HEK293T (cell line): ENCODE results near the gene TARDBP.

Experiments
- CTCF ChIA-PET: fragments of 350-600 bp; formaldehyde crosslinking; extraction: SDS; loops from one replicate; lab custom pipeline; 2021; ENCODE audit warnings: antibody characterized with exemption, inconsistent platforms; lab: Yijun Ruan, JAX
- POLR2A ChIA-PET: fragments of 350-600 bp; formaldehyde crosslinking; extraction: SDS; loops from one replicate; lab custom pipeline; 2020; ENCODE audit warnings: antibody characterized with exemption, inconsistent platforms; lab: Yijun Ruan, JAX
- DNase-seq: peaks from one replicate; pipeline ENCODE4 v3.0.0; 2012; ENCODE audit warnings: mixed read lengths; ENCODE audit errors: extremely low spot score
- ARNT ChIP-seq: fragments of 450-650 bp; IDR thresholded peaks from 2 replicates; pipeline ENCODE4 v1.6.1; 2017; ENCODE audit warnings: mild to moderate bottlenecking
- BHLHE40 ChIP-seq: fragments of 450-650 bp; IDR thresholded peaks from 2 replicates; pipeline ENCODE4 v1.6.1; 2016; ENCODE audit warnings: mild to moderate bottlenecking, moderate library complexity, borderline replicate concordance
- CTBP1 ChIP-seq: fragments of 450-650 bp; IDR thresholded peaks from 2 replicates; pipeline ENCODE4 v1.6.1; 2016; ENCODE audit warnings: borderline replicate concordance
- ELF4 ChIP-seq: fragments of 450-650 bp; IDR thresholded peaks from 2 replicates; pipeline ENCODE4 v1.6.1; 2017; ENCODE audit warnings: antibody characterized with exemption
- FOXA1 ChIP-seq: fragments of 450-650 bp; IDR thresholded peaks from 2 replicates; pipeline ENCODE4 v1.6.1; 2016; ENCODE audit warnings: mild to moderate bottlenecking
- FOXK2 ChIP-seq: fragments of 450-650 bp; IDR thresholded peaks from 2 replicates; pipeline ENCODE4 v1.6.1; 2016; ENCODE audit warnings: mild to moderate bottlenecking
- FOXM1 ChIP-seq: fragments of 450-650 bp; IDR thresholded peaks from 2 replicates; pipeline ENCODE4 v1.6.1; 2017; ENCODE audit warnings: mild to moderate bottlenecking, borderline replicate concordance
- HDGF ChIP-seq: fragments of 450-650 bp; IDR thresholded peaks from 2 replicates; pipeline ENCODE4 v1.6.1; 2017; ENCODE audit warnings: antibody characterized with exemption, borderline replicate concordance
- L3MBTL2 ChIP-seq: fragments of 450-650 bp; conservative IDR thresholded peaks from 2 replicates; pipeline ENCODE4 v1.6.1; 2016; ENCODE audit warnings: mild to moderate bottlenecking
- LEF1 ChIP-seq: fragments of 450-650 bp; IDR thresholded peaks from 2 replicates; pipeline ENCODE4 v1.6.1; 2017; ENCODE audit warnings: mild to moderate bottlenecking, borderline replicate concordance
- NFRKB ChIP-seq: fragments of 450-650 bp; IDR thresholded peaks from 2 replicates; pipeline ENCODE4 v1.6.1; 2016; ENCODE audit warnings: mild to moderate bottlenecking, moderate library complexity
- PKNOX1 ChIP-seq: fragments of 450-650 bp; IDR thresholded peaks from 2 replicates; pipeline ENCODE4 v1.6.1; 2016
- SP1 ChIP-seq: fragments of 450-650 bp; IDR thresholded peaks from 2 replicates; pipeline ENCODE4 v1.6.1; 2017
- SUZ12 ChIP-seq: fragments of 450-650 bp; IDR thresholded peaks from 2 replicates; pipeline ENCODE4 v1.6.1; 2016; ENCODE audit warnings: mild to moderate bottlenecking
- TARDBP ChIP-seq: fragments of 450-650 bp; IDR thresholded peaks from 2 replicates; pipeline ENCODE4 v1.6.1; 2016
- ZNF384 ChIP-seq: fragments of 450-650 bp; IDR thresholded peaks from 2 replicates; pipeline ENCODE4 v1.6.1; 2016

The TARDBP gene

DNA sequence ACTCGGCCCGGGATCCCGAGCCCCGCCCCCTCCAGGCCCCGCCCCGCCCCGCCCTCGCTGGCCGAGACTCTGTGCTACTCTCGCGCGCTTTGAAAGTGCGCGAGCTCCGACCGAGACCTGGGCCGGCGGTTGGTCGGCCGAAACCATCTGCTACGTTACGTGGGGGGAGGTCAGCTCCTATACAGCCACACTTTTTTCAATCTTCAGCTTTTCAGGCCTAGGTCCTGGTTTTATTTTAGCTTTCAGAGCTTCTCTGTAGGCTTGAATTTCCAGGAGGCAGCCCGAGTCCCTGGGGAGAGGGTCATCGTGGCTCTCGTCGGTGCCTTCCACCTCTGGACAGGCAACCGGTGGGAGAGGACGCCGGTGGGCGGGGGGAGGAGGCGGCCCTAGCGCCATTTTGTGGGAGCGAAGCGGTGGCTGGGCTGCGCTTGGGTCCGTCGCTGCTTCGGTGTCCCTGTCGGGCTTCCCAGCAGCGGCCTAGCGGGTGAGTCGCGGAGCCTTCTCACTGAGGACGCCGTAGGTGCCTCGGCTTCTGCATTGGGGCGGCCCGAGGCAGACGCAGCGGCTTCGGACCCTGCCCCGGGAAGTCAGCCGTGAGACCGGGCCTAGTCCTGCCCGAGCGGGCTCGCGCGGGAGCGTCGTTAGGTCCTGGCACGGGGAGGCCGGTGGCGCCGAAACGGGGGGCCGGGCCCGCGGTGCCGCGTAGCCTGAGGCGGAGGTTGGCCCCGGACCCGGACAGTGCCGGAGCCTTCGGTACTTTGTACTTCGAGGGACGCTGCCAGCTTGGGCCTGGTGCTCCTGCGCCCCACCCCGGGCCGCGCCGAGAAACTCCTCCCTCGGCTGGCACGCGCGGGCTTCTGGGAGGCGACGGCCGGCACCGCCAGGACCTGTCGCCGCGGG, at the start of gene TARDBP:
TARDBP (plus strand) TSS at position 395 of the 900 bp plus-strand sequence. CDS start 1,074 bp downstream, outside the sequence.
- POLR2A ChIA-PET, result interaction anchor here (0.6 to 1.8 kb wide), 5 partner anchors 12 to 215 kb away, joined by 3 to 5 read pairs (median 3); partner anchors contain the start of gene SRM
- TF ChIP-seq BHLHE40 (peak; percentile 95), LEF1 (0 out of 2 replicates have a peak, but pooled peaks have one; percentile 9), PKNOX1 (no peak), FOXM1 (peak; percentile 93), ELF4 (peak; percentile 57), SP1 (peak; percentile 81), L3MBTL2 (peak; percentile 76), HDGF (peak; percentile 51; the same call in 1 of the 2 replicates), ZNF384 (no peak), NFRKB (peak; percentile 96)
- CTCF ChIA-PET, result no interaction called here

DNA sequence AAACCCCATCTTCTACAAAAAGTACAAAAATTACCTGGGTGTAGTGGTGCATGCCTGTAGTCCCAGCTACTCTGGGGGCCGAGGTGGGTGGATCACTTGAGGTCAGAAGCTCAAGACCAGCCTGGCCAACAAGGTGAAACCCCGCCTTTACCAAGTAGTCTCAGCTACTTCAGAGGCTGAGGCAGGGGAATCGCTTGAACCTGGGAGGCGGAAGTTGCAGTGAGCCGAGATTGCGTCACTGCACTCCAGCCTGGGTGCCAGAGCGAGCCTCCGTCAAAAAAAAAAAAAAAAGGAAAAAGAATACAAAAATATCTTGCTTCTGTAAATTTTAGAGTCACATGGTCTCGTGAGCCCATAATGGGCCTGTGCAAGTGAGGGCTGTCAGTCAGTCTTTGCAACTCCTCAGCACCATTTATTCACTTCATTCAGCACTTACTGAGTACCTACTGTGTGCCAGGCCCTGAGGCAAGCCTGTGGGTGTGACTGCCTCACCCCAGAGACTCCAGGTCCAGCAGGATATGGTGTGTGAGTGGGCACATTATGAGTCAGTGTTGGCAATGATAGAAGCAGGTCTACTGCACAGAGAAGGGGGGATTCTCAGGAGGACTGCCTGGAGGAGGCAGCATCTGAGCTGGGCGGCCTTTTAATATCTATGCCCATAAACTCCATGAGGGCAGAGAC, 46.8 kb upstream of the TARDBP start:
- ChIA-PET POLR2A (no interaction called here), CTCF (interaction anchor here (1.0 kb wide), 1 partner anchor 72 kb away, joined by 4 read pairs; no protein-coding TSS in a partner anchor)
- no peak for DNase-seq
- no peak for TF ChIP-seq ZNF384
- no peak for TF ChIP-seq CTBP1
- no peak for TF ChIP-seq SUZ12
- TF ChIP-seq FOXM1, result no peak
- no peak for TF ChIP-seq LEF1
- no peak for TF ChIP-seq NFRKB
- no peak for TF ChIP-seq ELF4
- no peak for TF ChIP-seq HDGF
- TF ChIP-seq L3MBTL2, result no peak
- TF ChIP-seq FOXA1, result no peak
- TF ChIP-seq TARDBP, result no peak
- no peak for TF ChIP-seq BHLHE40
- no peak for TF ChIP-seq SP1

More for the DNA sequence above, at the start of gene TARDBP:
- DNase-seq, result peak; percentile 99

GRCh38 chr1:10967090-10967489, 45.4 kb upstream of the TARDBP start:
- TF ChIP-seq NFRKB (no peak), SUZ12 (no peak), L3MBTL2 (no peak), BHLHE40 (no peak), HDGF (no peak), ARNT (no peak), ZNF384 (no peak), CTBP1 (no peak), SP1 (no peak), ELF4 (no peak), PKNOX1 (no peak), TARDBP (no peak), FOXK2 (no peak), FOXA1 (no peak), LEF1 (no peak), FOXM1 (no peak)
- DNase-seq, result no peak
- POLR2A ChIA-PET, result no interaction called here
- CTCF ChIA-PET, result no interaction called here

DNA sequence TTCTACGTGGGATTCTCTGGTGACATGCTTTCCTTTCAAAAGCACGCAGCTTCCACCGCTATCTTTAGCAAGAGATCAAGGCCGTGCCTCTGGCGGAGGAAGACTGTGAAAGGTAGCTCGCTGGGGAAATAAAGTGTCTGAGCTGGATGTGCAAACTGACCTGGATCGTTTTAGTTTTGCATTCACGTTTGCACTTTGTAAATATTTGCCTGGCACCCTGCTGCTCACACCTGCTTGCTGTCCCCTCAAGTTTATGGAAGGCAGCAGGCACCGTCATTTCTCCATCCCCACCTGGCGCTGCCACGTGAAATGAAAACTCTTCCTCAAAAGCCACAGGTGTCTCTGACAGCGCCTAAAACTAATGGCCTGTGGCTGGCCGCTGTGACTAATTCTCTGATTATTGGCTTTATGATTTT, 44.0 kb upstream of the TARDBP start:
- TF ChIP-seq ZNF384 (no peak), FOXK2 (no peak), FOXA1 (no peak), SP1 (no peak), TARDBP (no peak), L3MBTL2 (no peak), HDGF (no peak), ARNT (no peak), NFRKB (no peak)
- DNase-seq, result no peak
- ChIA-PET CTCF (no interaction called here), POLR2A (no interaction called here)

- TF ChIP-seq ELF4 (no peak), LEF1 (no peak)
- CTCF ChIA-PET, result interaction anchor here (0.6 kb wide), 1 partner anchor 676 kb away, joined by 4 read pairs; no protein-coding TSS in a partner anchor
- no peak for DNase-seq
- POLR2A ChIA-PET, result no interaction called here
Measured at GRCh38 chr1:10969267-10969970, 43.0 kb upstream of the TARDBP start.

DNA sequence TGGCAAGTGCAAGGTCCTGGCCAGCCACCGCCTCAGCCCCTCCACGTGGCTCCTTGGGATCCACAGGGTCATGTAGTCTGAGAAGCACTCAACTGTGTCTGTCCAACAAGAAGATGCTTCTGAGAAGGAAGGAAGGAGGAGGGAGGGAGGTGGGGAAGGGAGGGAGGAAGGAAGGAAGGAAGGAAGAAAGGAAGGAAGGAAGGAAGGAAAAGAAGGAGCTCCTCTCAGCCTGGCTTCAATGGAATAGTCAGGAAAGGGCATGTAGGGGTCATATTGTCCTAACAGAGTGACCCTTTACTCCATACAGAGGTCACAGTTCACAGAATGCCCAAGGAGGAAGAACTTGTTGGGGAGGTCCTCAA, 42.5 kb upstream of the TARDBP start:
- DNase-seq, result no peak
- ChIA-PET POLR2A (no interaction called here), CTCF (no interaction called here)
- TF ChIP-seq TARDBP (no peak), LEF1 (no peak), BHLHE40 (no peak), PKNOX1 (no peak), FOXK2 (no peak), ZNF384 (no peak), NFRKB (no peak), ARNT (no peak), ELF4 (no peak), SUZ12 (no peak), CTBP1 (no peak), FOXA1 (no peak), SP1 (no peak), FOXM1 (no peak)
